GM12891 (cell line): ENCODE results near the gene DCTN3.

Source experiments
- POLR2A ChIP-seq: IDR thresholded peaks from 2 replicates; pipeline ENCODE4 v1.6.1; 2011; ENCODE audit warnings: low read depth, low read length, control low read depth
- POLR2AphosphoS5 ChIP-seq: IDR thresholded peaks from 2 replicates; pipeline ENCODE4 v1.6.1; 2011; ENCODE audit warnings: low read depth, low read length, control low read depth
- POU2F2 ChIP-seq: IDR thresholded peaks from 2 replicates; pipeline ENCODE4 v1.6.1; 2011; ENCODE audit warnings: low read depth, mild to moderate bottlenecking, control low read depth, low read length, moderate library complexity

DNA sequence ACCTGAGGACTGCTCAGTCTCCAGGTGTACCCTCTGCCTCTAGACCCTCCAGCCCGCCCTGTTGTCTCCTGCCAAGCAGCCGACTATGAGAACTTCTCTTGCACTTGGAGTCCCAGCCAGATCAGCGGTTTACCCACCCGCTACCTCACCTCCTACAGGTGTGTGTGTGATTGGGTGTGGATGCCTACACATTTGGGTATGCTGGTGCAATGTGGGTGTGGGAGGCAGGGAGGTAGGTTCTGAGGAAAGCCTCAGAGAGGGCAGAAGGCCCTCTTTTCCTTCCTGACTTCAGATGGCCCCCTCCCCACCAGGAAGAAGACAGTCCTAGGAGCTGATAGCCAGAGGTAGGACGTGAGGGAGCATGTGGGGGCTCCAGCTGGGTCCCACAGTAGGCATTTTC lies 36.7 kb upstream of the DCTN3 start:
- no peak for TF ChIP-seq POLR2A
- TF ChIP-seq POLR2AphosphoS5, result no peak
- TF ChIP-seq POU2F2, result no peak
